SKM-1 treated with dmso at 0.1 percent for 144 hours (cell line): ENCODE results near the gene FOXB2.

Source experiments
- DNase-seq: peaks from one replicate; lab custom pipeline; 2025; ENCODE audit not compliant: unreplicated experiment; lab: John Stamatoyannopoulos, UW

The FOXB2 gene

DNA sequence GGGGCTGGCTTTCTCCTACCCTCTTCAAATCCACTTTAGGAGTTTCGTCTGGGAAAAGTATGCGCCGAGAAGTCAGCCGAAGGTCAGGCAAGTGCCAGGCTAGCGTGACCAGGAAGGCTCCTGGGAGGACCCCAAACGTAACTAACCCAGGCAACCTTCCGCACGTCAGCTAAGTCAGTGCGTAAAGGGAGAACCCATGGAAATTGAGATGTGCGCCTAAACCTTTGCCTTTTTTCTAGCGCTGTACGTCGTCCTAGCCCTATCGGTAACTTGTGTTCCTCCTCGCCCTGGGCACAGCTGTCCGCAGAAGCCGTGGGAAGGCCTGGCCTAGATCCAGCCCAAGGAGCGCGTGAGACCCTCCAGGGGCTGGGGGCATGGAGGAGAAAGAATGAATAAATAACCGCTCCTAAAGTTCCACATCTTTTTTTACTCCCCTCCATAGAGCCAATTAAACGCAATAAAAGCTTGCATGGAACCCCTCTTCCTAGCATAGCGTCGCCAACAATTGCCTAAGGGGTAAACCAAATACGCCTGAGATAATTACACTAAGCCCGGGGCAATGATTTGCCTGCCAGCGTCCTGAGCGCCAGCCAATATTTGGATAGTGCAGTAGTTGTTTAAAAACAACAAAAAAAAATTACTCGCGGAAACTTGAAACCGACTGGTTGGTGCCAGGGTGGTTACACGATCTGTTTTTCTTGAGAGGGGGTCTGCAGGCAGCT is 4.0 kb upstream of the FOXB2 start:
- DNase-seq, result no peak

DNA sequence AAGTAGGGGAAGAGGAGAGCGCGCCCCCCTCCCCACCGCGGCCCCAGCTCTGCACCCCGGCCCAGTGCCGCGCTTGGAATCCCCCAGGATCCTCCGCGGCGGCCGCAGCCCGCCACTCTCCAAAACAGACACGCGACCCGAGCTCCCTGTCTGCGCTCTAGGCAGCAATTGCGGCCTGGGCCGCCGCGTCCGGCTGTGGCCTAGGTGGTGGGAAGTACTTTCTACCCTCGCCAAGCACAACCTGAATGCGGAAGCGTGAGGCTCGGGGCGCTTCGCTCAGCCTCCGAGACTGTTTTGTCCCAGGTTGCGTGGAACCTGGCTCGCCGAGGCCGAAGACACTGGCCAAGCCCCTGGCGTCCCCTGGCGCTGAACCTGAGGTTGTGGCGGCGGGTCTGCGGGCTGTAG is 3.3 kb upstream of the FOXB2 start:
- DNase-seq, result no peak

DNA sequence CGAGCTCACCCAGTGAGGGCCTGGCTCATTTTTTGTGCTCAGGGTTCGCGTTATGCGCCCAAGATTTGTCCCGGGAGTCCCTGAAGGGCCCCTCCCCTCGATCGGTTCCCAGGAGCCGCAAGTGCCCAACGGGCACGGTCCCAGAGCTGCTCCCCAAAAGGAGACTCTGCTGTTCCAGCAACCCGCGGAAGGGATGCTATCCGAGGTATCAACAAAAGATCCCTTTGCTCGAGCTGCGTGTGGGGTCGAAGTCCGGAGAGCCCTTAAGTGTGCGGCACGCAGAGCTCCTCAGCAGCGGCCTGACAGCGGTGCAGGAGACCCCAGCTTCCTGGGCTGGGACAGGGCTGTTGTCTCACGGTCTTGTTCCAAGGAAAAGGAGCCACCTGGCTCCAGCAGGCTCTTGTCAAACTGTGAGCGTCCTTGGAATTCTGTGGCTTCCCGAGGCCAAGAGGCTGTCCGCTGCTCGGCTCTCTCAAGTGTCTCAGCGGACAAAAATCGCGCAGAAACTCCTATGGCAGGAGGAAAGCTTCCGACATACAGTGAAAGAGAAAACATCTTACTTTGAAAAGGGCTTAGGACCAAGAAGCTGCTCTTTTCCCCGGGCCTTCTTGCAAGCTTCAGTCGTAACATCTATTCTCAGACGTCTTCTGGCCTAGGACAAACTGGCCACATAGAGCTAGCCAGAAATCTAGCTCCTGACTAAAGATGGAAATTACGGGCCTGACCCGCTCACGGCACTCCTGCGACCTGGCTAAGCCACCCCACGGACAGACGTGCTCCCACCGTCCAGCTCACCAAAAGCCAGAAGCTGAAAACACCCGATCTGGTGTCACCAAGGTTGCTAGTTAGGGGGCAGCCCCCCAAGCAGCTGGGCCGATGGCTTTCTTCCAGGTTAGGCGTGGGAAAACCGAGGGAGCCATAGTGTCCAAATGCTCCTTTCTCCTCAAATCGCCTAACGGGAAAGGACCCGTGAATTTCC is 2.6 kb upstream of the FOXB2 start:
- DNase-seq, result no peak

DNA sequence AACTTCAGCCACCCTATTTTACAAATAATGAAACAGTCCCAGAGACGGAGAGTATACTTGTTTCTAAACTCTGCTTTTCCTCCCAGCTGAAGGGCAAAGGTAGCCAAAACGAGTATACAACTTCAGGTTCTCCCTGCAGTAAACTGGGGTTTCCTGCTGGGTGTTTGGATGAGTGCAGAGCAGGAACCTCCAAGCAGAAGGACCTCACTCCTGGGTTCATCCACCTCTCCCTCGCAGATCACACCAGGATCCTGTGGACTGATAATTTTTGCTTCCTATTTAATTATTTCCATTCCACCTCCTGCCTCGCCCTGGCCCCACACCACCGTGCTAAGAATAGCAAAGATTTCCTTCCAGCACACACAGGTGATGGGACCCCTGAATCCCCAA is 2.0 kb upstream of the FOXB2 start:
- no peak for DNase-seq

DNA sequence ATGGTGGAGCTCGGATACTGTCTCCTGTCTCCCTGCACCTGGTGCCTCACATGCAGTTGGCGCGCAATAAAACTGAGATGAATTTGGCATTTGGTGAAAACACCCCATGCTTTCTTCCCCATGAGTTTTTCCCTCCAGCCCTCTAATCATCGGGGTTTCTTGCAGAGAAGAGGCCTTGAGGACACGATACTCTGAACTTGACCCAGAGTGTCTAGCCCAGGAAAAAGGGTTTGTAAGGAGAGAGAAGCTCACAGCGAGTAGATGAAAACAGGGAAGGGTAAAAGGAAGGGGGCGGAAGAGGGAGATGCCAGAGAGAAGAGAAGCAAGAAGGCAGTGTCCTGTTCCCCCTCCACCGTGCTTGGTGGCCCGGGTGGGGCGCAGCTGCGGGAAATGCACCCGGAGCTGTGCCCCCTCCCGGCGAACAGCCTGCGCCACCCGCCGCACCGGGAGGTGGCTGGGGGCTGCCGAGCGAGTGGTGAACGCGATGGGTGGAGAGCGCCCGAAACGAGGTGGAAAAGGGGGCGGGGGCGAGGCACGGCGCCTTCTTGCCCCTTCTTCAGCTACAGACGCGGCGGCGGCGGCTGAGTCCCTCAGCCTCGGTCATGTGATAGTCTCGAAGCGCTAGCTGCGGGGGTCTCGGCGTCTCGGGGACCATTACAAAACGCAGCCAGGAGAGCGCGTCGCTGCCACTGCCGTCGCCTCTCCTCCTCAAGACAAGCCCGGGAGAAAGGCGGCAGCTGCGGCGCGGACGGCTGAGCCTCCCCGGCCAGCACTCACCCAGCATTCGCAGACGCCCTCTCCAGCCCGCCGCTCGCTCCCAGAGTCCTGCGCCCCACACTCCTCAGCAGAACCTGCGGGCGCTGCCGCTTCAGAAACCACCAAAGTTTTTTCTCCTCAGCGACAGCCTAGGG is 1.1 kb upstream of the FOXB2 start:
- DNase-seq, result no peak

DNA sequence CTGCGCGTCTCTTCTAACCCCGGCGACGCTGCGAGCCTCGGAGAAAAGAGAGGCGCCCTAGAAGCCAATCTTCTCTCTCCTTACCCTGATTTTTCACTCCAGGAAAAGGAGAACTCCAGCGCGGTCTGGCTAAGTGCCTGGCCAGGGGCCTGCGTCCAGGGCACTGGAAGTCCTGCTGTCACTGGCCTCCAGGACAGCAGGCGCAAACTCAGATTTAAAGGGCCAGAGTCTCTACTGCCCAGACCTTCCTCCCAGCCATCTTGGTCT is 553 bp upstream of the FOXB2 start:
- DNase-seq, result no peak

DNA sequence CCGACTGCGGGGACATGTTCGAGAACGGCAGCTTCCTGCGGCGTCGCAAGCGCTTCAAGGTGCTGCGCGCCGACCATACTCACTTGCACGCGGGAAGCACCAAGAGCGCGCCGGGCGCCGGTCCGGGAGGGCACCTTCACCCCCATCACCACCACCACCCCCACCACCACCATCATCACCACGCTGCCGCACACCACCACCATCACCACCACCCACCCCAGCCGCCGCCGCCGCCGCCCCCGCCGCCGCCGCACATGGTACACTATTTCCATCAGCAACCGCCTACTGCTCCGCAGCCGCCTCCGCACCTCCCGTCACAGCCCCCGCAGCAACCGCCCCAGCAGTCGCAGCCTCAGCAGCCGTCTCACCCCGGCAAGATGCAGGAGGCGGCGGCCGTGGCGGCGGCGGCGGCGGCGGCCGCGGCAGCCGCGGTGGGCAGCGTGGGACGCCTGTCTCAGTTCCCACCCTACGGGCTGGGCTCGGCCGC is 514 bp downstream of the FOXB2 start:
- DNase-seq, result no peak

DNA sequence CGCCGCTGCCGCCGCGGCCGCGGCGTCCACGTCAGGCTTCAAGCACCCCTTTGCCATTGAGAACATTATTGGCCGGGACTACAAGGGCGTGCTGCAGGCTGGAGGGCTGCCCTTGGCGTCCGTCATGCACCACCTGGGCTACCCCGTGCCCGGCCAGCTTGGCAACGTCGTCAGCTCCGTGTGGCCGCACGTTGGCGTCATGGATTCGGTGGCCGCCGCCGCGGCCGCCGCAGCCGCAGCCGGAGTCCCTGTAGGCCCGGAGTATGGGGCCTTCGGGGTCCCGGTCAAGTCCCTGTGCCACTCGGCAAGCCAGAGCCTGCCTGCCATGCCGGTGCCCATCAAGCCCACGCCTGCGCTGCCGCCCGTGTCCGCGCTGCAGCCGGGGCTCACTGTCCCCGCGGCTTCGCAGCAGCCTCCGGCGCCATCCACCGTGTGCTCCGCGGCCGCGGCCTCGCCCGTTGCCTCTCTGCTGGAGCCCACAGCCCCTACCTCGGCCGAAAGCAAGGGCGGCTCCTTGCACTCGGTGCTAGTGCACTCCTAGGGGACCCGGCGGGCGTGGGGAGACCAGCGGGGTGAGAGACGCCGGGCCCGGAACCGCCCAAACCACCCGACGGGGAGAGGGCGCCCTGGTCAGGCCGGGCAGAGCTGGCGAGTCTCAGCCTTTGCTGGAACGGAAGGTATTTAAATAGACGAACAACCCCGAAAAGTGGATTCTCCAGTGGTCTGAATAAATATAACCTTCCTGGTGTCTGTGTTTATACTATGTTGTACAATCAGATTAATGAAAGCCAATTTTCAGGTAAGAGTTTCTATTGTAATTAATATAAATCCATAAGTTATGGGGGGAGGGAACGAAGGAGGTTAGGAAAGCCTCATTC is 1.2 kb downstream of the FOXB2 start:
- DNase-seq, result no peak

DNA sequence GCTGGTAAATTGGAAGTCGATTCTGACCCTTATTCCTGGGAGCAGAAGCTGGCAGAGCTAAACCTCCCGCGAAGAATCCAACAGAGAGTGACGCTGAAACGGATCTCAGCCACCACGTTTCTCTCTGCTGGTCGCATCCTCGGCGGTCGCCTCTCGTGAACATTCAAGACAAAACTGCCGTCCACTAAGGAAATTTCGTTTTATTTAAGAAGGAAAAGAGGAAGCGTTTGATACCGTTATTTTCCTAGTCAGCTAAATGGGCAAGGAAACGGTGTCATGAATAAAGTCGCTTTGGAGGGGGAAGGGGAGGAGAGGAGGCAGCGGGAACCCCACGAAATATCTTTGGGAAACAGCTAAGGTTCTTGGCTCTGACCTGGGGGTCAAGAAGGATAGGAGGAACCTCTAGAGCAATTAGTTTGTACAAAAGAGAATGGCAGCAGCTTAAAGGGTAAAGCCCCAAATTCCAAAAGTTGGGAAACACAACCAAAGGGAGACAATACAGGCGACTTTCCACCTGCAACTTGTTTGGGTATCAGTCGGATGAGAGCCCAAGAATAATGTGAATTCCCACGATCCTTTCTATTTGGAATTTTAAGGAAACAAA is 1.9 kb downstream of the FOXB2 start:
- DNase-seq, result no peak

DNA sequence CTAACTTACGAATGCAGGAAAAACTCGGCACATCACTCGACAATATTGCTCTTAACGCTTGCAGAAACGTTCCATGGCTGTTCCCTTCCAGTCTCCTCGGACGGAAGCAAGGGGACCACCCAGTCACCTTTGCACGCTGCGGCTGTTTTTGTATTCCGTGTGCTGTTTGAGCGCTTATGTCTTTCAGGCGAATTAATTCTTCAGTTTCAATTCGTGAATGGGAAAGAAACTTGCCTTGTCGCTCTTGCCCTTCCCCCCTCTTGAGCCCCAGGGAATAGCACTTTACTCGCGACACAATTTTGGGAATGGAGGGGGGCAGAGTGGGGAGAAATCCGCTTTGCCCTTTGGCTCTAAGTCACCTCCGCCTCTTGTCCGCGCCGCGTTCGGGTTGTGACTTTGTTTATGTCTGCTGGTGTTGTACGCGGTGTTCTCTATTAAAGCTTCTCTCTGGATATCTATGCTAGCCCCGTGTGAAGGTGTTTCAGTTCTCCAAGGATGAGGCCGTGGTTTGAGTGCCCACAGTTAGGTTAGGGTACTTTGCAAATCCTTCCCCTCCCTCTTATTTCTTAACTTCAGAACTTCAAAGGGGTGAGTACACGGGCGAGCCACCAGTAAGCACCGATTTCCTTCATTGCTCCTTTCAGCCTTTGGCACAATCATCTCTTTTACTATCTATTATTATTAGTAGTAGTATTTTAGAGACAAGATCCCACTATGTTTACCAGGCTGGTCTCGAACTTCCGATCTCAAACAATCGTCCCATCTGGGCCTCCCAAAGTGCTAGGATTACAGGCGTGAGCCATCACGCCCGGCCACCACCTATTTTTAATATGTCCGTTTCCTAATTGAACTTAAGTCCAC is 2.7 kb downstream of the FOXB2 start:
- DNase-seq, result no peak

DNA sequence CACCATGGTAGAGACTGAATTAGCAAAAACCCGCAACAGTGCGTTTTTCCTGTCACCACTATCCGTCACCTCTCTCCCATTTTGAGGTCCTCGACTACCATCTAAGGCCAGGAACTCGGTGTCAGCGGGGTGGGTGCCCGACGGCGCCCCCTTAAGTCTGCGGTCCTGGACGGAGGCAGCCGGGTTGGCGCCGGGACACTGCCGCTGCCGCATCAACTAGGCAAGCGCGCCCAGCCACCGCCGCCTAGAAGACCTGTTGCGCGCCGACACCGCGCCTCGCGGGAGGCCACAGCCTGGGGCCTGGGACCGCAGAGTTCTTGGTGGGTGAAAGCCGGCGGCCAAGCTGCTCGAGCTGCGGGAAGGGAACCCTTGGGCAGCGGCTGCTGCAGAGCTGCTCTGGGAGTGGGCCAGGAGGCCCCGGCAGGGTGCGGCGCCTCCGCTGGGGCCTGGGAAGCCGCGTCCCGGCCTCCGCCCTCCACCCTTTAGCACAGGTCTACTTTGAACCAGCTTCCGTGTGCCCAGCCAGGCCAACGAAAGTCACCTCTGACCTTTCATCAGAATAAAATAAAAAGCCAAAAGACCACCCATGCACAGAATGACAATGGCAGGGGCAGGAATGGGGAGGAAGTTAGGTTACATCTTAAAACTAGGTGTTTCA is 3.5 kb downstream of the FOXB2 start:
- DNase-seq, result no peak

DNA sequence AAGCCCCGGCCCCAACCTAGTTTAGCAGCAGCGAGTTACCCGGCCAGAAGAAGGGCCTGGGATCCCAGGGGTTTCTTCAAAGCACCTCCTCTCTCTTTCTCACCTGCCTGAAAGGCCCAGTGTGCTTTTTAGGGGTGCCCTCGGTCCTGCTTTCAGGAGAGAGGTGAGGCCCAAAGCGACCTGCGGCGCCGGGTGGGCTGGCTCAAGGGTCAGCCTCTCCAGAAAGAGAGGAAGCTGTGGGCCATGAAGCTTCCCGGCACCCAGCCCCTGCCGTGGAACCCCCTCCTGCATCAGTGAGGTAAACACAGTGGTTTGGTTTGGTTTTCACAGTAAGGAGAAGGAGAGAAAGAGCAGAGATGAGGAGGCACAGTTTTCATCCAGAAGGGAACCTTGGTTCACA is 4.3 kb downstream of the FOXB2 start:
- no peak for DNase-seq

DNA sequence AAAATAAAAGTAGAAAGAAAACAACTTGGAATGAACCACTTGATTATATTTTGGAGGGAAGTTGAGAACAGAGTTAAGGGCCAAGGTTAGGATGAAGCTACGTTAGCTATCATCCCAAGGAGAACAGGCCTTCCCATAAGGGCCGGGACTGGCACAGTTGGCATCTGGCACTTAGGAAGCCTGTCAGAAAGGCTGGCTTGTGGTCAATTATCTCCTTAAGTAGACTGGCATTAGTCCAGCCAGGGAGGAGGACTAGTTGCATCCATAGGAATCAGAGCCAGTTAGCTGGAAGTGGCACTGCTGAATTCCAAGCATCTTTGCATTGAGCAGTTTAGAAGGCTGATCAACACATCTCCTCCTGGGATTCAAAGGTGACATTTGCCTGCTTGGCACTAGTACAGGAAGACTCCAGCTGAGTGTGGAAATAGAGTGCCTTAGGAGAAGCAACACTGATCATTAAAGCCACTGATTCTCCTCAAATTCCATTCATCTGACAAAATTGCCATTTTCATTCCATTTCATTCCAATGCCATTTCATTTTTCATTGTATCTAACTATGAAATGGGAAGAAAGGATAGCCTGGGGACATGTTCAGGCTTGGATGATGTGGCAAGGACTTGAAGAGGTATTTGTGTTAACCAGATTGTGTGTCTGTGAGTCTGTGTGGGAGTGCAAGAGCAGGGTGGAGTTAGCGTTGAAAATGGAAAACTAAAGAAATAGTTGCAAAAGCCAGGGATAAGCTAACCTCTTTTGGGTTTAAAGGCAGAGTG is 5.5 kb downstream of the FOXB2 start:
- no peak for DNase-seq

DNA sequence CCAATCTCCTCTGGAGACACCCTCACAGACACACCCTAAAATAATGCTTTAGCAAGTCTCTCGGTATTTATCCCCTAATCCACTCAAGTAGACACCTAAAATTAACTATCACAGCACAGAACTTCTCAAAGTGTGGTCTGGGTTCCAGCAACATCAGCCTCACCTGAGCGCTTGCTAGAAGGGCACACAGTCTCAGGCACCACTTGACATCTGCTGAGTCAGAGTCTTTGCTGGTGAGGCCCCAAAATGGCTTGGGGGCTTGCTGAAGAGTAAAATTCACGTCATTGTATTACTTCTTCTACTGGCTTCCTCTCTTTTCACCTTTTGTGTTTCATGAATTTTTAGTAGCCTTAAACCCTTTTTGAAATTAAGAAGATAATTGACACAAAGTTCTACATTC is 9.0 kb downstream of the FOXB2 start:
- DNase-seq, result no peak

DNA sequence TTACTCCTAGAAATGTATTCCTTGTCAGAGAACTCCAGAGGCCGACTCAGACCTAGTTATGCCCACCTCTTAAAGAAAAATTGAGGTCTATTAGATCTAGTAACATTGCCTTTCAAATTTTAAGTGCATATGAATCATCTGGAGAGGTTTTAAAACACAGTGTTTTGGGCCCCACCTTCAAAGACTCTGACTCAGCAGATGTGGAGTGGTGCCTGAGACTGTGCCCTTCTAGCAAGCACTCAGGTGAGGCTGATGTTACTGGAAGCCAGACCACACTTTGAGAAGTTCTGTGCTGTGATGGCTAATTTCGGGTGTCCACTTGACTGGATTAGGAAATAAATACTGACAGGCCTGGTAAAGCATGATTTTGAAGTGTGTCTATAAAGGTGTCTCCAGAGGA is 10.6 kb downstream of the FOXB2 start:
- no peak for DNase-seq

DNA sequence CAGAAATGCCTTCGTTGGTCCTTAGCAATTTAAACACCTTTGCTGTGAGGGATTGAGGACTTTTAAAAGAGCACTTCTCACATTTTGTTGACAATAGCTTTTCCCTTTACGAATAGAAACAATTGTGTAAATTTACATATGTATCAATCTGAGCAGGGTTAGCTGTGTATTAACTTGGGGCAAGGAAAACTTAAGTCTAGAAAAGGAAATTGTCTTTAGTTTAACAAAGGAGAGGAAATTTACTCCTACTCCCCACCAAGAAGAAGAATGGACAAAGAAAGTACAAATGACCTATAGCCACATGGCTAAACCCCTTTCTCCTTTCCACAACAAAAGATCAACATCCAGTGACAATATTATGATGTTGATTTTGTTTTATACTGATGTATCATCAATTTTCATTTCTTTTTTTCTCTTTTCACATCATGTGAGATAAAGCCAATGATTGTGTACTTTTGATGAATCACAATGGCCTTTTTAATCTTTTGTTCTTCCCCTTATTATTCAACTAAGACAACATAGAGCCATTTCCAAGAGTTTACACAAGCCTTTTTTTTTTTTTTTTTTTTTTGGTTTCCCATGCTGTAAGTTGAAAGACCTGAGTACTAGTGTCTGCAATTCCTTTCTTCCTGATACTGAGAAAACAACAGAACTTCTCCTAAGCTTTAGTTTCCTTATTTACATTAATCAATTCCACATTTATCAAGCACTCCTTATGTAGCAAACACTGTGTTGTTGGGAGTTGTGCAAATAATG is 19.0 kb downstream of the FOXB2 start:
- DNase-seq, result no peak

DNA sequence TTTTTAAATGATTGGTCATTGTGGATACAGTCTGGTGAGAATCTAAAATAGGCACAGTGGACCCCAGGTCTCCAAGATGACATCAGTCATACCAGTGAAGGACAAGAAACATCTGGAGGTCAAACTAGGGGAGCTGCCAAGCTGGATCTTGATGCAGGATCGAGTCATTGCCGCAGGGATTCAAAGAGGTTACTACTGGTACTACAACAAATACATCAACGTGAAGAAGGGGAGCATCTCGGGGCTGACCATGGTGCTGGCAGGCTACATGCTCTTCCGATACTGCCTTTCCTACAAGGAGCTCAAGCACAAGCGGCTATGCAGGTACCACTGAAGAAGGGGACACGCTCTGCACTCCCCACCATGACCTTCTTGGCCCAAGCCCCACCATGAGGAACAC is 20.9 kb downstream of the FOXB2 start:
- DNase-seq, result no peak
